Progenitor cell of endocrine pancreas (in vitro differentiated cells): ENCODE data around the gene CLCN6. TPM values are rescaled to one million over a fixed set of nuclear protein-coding genes. Genes with fewer than 3 reads are reported as not detected.

ENCODE experiments used
- DNase-seq: peaks from one replicate; pipeline ENCODE4 v3.0.0; 2021; ENCODE audit warnings: low spot score; ENCODE audit not compliant: unreplicated experiment
- H3K27ac Mint-ChIP-seq: 2 replicates; pipeline ENCODE4 v1.8.0; 2021; ENCODE audit warnings: mild to moderate bottlenecking, moderate library complexity, mixed read lengths
- H3K27me3 Mint-ChIP-seq: 2 replicates; pipeline ENCODE4 v1.8.0; 2021; ENCODE audit warnings: mixed read lengths
- H3K36me3 Mint-ChIP-seq: 2 replicates; pipeline ENCODE4 v1.8.0; 2022; ENCODE audit warnings: mixed read lengths; ENCODE audit not compliant: insufficient read depth
- H3K4me1 Mint-ChIP-seq: 2 replicates; pipeline ENCODE4 v1.8.0; 2021; ENCODE audit warnings: low read depth, mixed read lengths
- H3K4me3 Mint-ChIP-seq: 2 replicates; pipeline ENCODE4 v1.8.0; 2021; ENCODE audit warnings: low read depth, mild to moderate bottlenecking, moderate library complexity, mixed read lengths
- H3K9me3 Mint-ChIP-seq: 2 replicates; pipeline ENCODE4 v1.8.0; 2021; ENCODE audit warnings: low read depth, mixed read lengths
- CTCF ChIP-seq: fragments of 200-600 bp; sonication (generic); IDR thresholded peaks from one replicate; pipeline ENCODE4 v1.5.0; 2021; ENCODE audit warnings: antibody characterized with exemption, mild to moderate bottlenecking; ENCODE audit not compliant: unreplicated experiment
- total RNA-seq: library from RNA; stranded (reverse); gene quantifications from 2 replicates; pipeline ENCODE4 v1.2.1, GENCODE V29; 2021

CLCN6 gene
- total RNA-seq, 1 donor from 2014 or later, result 44.3 TPM

- Mint-ChIP-seq H3K36me3 (no peaks in the 10 kb centered on the region), H3K9me3 (no peaks in the 10 kb centered on the region), H3K4me1 (no peaks in the 10 kb centered on the region), H3K27me3 (peaks cover 37% of the 10 kb centered on the region), H3K27ac (no peak overlapping the region), H3K4me3 (no peak overlapping the region)
- no peak for TF ChIP-seq CTCF
- no peak for DNase-seq
Observed at GRCh38 chr1:11764115-11764514, 41.9 kb upstream of the CLCN6 start.

GRCh38 chr1:11764519-11764918 lies 41.5 kb upstream of the CLCN6 start:
- H3K36me3 Mint-ChIP-seq, result no peaks in the 10 kb centered on the region
- DNase-seq, result no peak
- H3K27me3 Mint-ChIP-seq, result peaks cover 37% of the 10 kb centered on the region
- no peak overlapping the region for H3K4me3 Mint-ChIP-seq
- no peak for TF ChIP-seq CTCF
- no peak overlapping the region for H3K27ac Mint-ChIP-seq
- H3K9me3 Mint-ChIP-seq, result no peaks in the 10 kb centered on the region
- H3K4me1 Mint-ChIP-seq, result no peaks in the 10 kb centered on the region

GRCh38 chr1:11765661-11766428 lies 40.1 kb upstream of the CLCN6 start:
- H3K27ac Mint-ChIP-seq, result no peak overlapping the region
- H3K36me3 Mint-ChIP-seq, result no peaks in the 10 kb centered on the region

GRCh38 chr1:11766429-11766776 lies 39.6 kb upstream of the CLCN6 start:
- H3K9me3 Mint-ChIP-seq, result no peaks in the 10 kb centered on the region
- H3K4me1 Mint-ChIP-seq, result no peaks in the 10 kb centered on the region
- TF ChIP-seq CTCF, result no peak
- H3K27ac Mint-ChIP-seq, result no peak overlapping the region
- no peak for DNase-seq
- peaks cover 24% of the 10 kb centered on the region for H3K27me3 Mint-ChIP-seq
- H3K36me3 Mint-ChIP-seq, result no peaks in the 10 kb centered on the region
- no peak overlapping the region for H3K4me3 Mint-ChIP-seq

More at GRCh38 chr1:11765661-11766428, 40.1 kb upstream of the CLCN6 start:
- Mint-ChIP-seq H3K9me3 (no peaks in the 10 kb centered on the region), H3K4me1 (no peaks in the 10 kb centered on the region), H3K4me3 (no peak overlapping the region), H3K27me3 (peaks cover 29% of the 10 kb centered on the region)
- no peak for DNase-seq
- no peak for TF ChIP-seq CTCF

- Mint-ChIP-seq H3K36me3 (no peaks in the 10 kb centered on the region), H3K27ac (no peak overlapping the region), H3K4me1 (no peaks in the 10 kb centered on the region), H3K27me3 (peaks cover 10% of the 10 kb centered on the region), H3K9me3 (no peaks in the 10 kb centered on the region), H3K4me3 (no peak overlapping the region)
- DNase-seq, result no peak
- TF ChIP-seq CTCF, result no peak
Observed at GRCh38 chr1:11767922-11768704, 37.9 kb upstream of the CLCN6 start.
